Measurements from ENCODE around the gene COBL. TPM values are rescaled to one million over a fixed set of nuclear protein-coding genes. Genes with fewer than 3 reads are reported as not detected.

The COBL gene
- total RNA-seq, 2 donors from 2014 or later: 1.4 to 1.6 TPM

- Histone ChIP-seq H3K27me3 (replicated peaks; ENCODE audit: insufficient read depth) (no peaks in the 10 kb centered on the region), H3K36me3 (no peaks in the 10 kb centered on the region), H3K27ac (no peak overlapping the region), H3K4me1 (ENCODE audit: control insufficient read depth in 1 of 2, low read depth in 2 of 2) (no peaks in the 10 kb centered on the region), H3K9me3 (no peaks in the 10 kb centered on the region), H3K4me3 (no peak overlapping the region)
- ATAC-seq (ENCODE audit: insufficient number of reproducible peaks, low FRiP score, low read depth) (no peak), DNase-seq (ENCODE audit: low spot score) (no peak)
- no peak for TF ChIP-seq CTCF (IDR thresholded peaks at IDR 0.05)
Measured at GRCh38 chr7:51175316-51175991, 141.2 kb downstream of the COBL start.

- DNase-seq (ENCODE audit: low spot score) (no peak), ATAC-seq (ENCODE audit: insufficient number of reproducible peaks, low FRiP score, low read depth) (no peak)
- no peaks in the 10 kb centered on the region for H3K9me3 ChIP-seq
- H3K4me3 ChIP-seq: no peak overlapping the region
- H3K36me3 ChIP-seq: no peaks in the 10 kb centered on the region
- no peaks in the 10 kb centered on the region for H3K4me1 ChIP-seq (ENCODE audit: control insufficient read depth in 1 of 2, low read depth in 2 of 2)
- H3K27ac ChIP-seq: no peak overlapping the region
- no peaks in the 10 kb centered on the region for H3K27me3 ChIP-seq (replicated peaks; ENCODE audit: insufficient read depth)
- no peak for TF ChIP-seq CTCF (IDR thresholded peaks at IDR 0.05)
Measured at GRCh38 chr7:51165337-51165736, 151.3 kb downstream of the COBL start.

GRCh38 chr7:51162724-51163329 lies 153.8 kb downstream of the COBL start:
- no peak overlapping the region for H3K27ac ChIP-seq
- H3K36me3 ChIP-seq: no peaks in the 10 kb centered on the region
- no peaks in the 10 kb centered on the region for H3K27me3 ChIP-seq (replicated peaks; ENCODE audit: insufficient read depth)
- no peaks in the 10 kb centered on the region for H3K9me3 ChIP-seq
- no peaks in the 10 kb centered on the region for H3K4me1 ChIP-seq (ENCODE audit: control insufficient read depth in 1 of 2, low read depth in 2 of 2)
- H3K4me3 ChIP-seq: no peak overlapping the region
- DNase-seq (ENCODE audit: low spot score) (peak; percentile 15), ATAC-seq (ENCODE audit: insufficient number of reproducible peaks, low FRiP score, low read depth) (no peak)
- peak; percentile 64 for TF ChIP-seq CTCF (IDR thresholded peaks at IDR 0.05)

GRCh38 chr7:51161937-51162336 lies 154.7 kb downstream of the COBL start:
- ATAC-seq (ENCODE audit: insufficient number of reproducible peaks, low FRiP score, low read depth) (no peak), DNase-seq (ENCODE audit: low spot score) (no peak)
- H3K4me3 ChIP-seq: no peak overlapping the region
- no peak for TF ChIP-seq CTCF (IDR thresholded peaks at IDR 0.05)
- H3K9me3 ChIP-seq: no peaks in the 10 kb centered on the region
- H3K27ac ChIP-seq: no peak overlapping the region
- H3K27me3 ChIP-seq (replicated peaks; ENCODE audit: insufficient read depth): no peaks in the 10 kb centered on the region
- no peaks in the 10 kb centered on the region for H3K4me1 ChIP-seq (ENCODE audit: control insufficient read depth in 1 of 2, low read depth in 2 of 2)
- H3K36me3 ChIP-seq: no peaks in the 10 kb centered on the region

GRCh38 chr7:51160990-51161615 lies 155.5 kb downstream of the COBL start:
- TF ChIP-seq CTCF (IDR thresholded peaks at IDR 0.05): peak; percentile 88
- Histone ChIP-seq H3K4me1 (ENCODE audit: control insufficient read depth in 1 of 2, low read depth in 2 of 2) (no peaks in the 10 kb centered on the region), H3K4me3 (no peak overlapping the region), H3K36me3 (no peaks in the 10 kb centered on the region), H3K9me3 (no peaks in the 10 kb centered on the region), H3K27me3 (replicated peaks; ENCODE audit: insufficient read depth) (no peaks in the 10 kb centered on the region), H3K27ac (no peak overlapping the region)
- no peak for ATAC-seq (ENCODE audit: insufficient number of reproducible peaks, low FRiP score, low read depth)
- no peak for DNase-seq (ENCODE audit: low spot score)

Measured in thoracic aorta (tissue), 2 donors.